Measurements from ENCODE around the gene IL4R. TPM values are rescaled to one million over a fixed set of nuclear protein-coding genes. Genes with fewer than 3 reads are reported as not detected.

Gene IL4R
- total and polyA plus RNA-seq, 2 of the 8 experiments (the other 6 are each of a cell fraction or from before 2014, with no cell fraction given): 29.1 to 29.4 TPM

DNA sequence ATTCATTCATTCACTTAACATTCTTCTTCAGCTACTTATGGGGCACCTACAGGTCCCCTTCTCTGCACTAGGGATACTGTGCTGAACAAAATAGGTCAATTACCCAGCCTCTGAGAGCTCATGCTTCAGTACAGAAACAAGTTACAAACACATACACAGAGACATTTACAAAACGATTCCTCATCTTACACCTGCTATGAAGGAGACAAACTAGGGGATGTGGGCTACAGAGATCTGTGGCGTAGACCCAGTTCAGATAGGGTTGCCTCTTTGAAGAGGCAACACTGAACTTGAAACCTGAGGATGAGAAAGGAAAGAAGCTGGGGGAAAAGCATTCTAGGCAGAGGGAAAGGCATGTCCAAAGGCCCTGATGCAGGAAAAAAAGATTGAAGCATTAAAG lies 93.4 kb downstream of the IL4R start:
- H3K56ac ChIP-seq (replicated peaks; ENCODE audit: insufficient read length, low read depth, low read length): no peak overlapping the region
- H2BK20ac ChIP-seq (ENCODE audit: low read length): 0 out of 2 replicates have a peak overlapping the region, but pooled peaks have one; percentile 43
- H3K27me3 ChIP-seq (replicated peaks in 1 of 4; ENCODE audit: control insufficient read depth in 3 of 4, extremely low read depth in 1 of 4, insufficient read depth in 3 of 4, low read length in 3 of 4): no peaks in the 10 kb centered on the region
- TF ChIP-seq KDM1A (IDR thresholded peaks at IDR 0.05; ENCODE audit: borderline replicate concordance, low read length) (no peak), TAF7 (optimal IDR thresholded peaks at IDR 0.05; ENCODE audit: borderline replicate concordance, low read depth, low read length) (no peak), CHD2 (IDR thresholded peaks at IDR 0.05; ENCODE audit: low read length) (no peak), GTF2F1 (IDR thresholded peaks at IDR 0.05; ENCODE audit: borderline replicate concordance, low read depth, low read length) (no peak), CBX5 (IDR thresholded peaks at IDR 0.05; ENCODE audit: low read depth, low read length) (no peak), RFX5 (IDR thresholded peaks at IDR 0.05; ENCODE audit: borderline replicate concordance, low read depth, low read length) (no peak), EGR1 (IDR thresholded peaks at IDR 0.05; ENCODE audit: borderline replicate concordance, low read depth, low read length) (no peak), CBX8 (IDR thresholded peaks at IDR 0.05; ENCODE audit: borderline replicate concordance, low read depth, low read length) (no peak), POLR2A (IDR thresholded peaks at IDR 0.05; ENCODE audit: control extremely low read depth in 1 of 2, low read depth in 2 of 2, low read length in 2 of 2) (no peak), HDAC2 (IDR thresholded peaks at IDR 0.05; ENCODE audit: borderline replicate concordance in 1 of 2, low read depth in 2 of 2, low read length in 2 of 2) (no peak)
- TF ChIP-seq, protein P1, sequence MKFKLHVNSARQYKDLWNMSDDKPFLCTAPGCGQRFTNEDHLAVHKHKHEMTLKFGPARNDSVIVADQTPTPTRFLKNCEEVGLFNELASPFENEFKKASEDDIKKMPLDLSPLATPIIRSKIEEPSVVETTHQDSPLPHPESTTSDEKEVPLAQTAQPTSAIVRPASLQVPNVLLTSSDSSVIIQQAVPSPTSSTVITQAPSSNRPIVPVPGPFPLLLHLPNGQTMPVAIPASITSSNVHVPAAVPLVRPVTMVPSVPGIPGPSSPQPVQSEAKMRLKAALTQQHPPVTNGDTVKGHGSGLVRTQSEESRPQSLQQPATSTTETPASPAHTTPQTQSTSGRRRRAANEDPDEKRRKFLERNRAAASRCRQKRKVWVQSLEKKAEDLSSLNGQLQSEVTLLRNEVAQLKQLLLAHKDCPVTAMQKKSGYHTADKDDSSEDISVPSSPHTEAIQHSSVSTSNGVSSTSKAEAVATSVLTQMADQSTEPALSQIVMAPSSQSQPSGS (IDR thresholded peaks at IDR 0.05; ENCODE audit: low read length): no peak
- H2BK12ac ChIP-seq (ENCODE audit: low read depth, low read length): no peak overlapping the region
- 80% methylated on average over 2 of the region's 2 CpGs; no CpG with 5 or more reads in 1 of the 2 experiments for WGBS, 2 experiments (ENCODE audit: extremely low coverage in 1 of 2, insufficient coverage in 1 of 2, insufficient read length in 1 of 2, insufficient replicate concordance in 2 of 2, low coverage in 1 of 2, low lambda C conversion rate in 2 of 2, missing lambda C conversion rate in 1 of 2)
- ChIA-PET POLR2A (ENCODE audit: partially characterized antibody) (no interaction called here), CTCF (ENCODE audit: partially characterized antibody) (interaction anchor here (0.6 to 1.2 kb wide), 3 partner anchors 28 to 39 kb away, joined by 3 read pairs; no protein-coding TSS in a partner anchor)
- H3K23me2 ChIP-seq (ENCODE audit: low read depth, low read length): no peaks in the 10 kb centered on the region
- H4K5ac ChIP-seq (ENCODE audit: insufficient read length, low read depth, low read length): no peak overlapping the region
- FAIRE-seq (no peak), DNase-seq (ENCODE audit: low read depth in 1 of 2, low spot score in 2 of 2) (no peak)
- H2AFZ ChIP-seq (ENCODE audit: low read length): no peak overlapping the region
- H2BK5ac ChIP-seq (ENCODE audit: low read depth, low read length): no peak overlapping the region
- no peak overlapping the region for H4K8ac ChIP-seq (ENCODE audit: extremely low read depth, insufficient read depth, low read length)
- H3K9ac ChIP-seq (replicated peaks in 1 of 4; ENCODE audit: extremely low read depth in 1 of 4, low read depth in 3 of 4, low read length in 3 of 4): no peak overlapping the region
- H3K18ac ChIP-seq (ENCODE audit: extremely low read depth, low read length): no peak overlapping the region
- no peaks in the 10 kb centered on the region for H3K79me2 ChIP-seq (ENCODE audit: control insufficient read depth in 1 of 2, insufficient read depth in 2 of 2, low read length in 2 of 2)
- H2BK120ac ChIP-seq (replicated peaks; ENCODE audit: low read depth, low read length): no peak overlapping the region
- H3K4ac ChIP-seq (replicated peaks; ENCODE audit: insufficient read length, low read depth, low read length): no peak overlapping the region
- H3K4me1 ChIP-seq (replicated peaks in 1 of 4; ENCODE audit: control insufficient read depth in 3 of 4, insufficient read depth in 4 of 4, low read length in 3 of 4): peaks cover 0 to 6% (median 4%) of the 10 kb centered on the region in 4 experiments; a peak in 3 of 7 replicates
- H3K4me3 ChIP-seq (ENCODE audit: extremely low read depth in 1 of 4, insufficient read depth in 2 of 4, low read depth in 3 of 4, low read length in 4 of 4): no peak overlapping the region
- H3K36me3 ChIP-seq (ENCODE audit: control insufficient read depth in 2 of 4, insufficient read depth in 4 of 4, low read length in 3 of 4): no peaks in the 10 kb centered on the region
- no peak overlapping the region for H2BK15ac ChIP-seq (ENCODE audit: low read length)
- H3K9me3 ChIP-seq (ENCODE audit: insufficient read depth in 2 of 2, low read depth in 1 of 2, low read length in 1 of 2): no peaks in the 10 kb centered on the region
- H3K79me1 ChIP-seq (ENCODE audit: low read depth, low read length): no peaks in the 10 kb centered on the region
- H3K27ac ChIP-seq (ENCODE audit: low read depth, low read length): no peak overlapping the region
- H3K23ac ChIP-seq (ENCODE audit: insufficient read length): no peak overlapping the region
- no peak overlapping the region for H2AK5ac ChIP-seq (ENCODE audit: low read depth, low read length)
- H3K14ac ChIP-seq (ENCODE audit: insufficient read length): no peak overlapping the region
- H4K91ac ChIP-seq (replicated peaks; ENCODE audit: insufficient read length, low read length): no peak overlapping the region
- H4K20me1 ChIP-seq (replicated peaks in 1 of 2; ENCODE audit: control insufficient read depth in 1 of 2, insufficient read depth in 2 of 2, low read length in 2 of 2): no peaks in the 10 kb centered on the region
- no peak overlapping the region for H3K4me2 ChIP-seq (ENCODE audit: insufficient read depth in 1 of 2, low read depth in 2 of 2, low read length in 2 of 2)

All from H1 (cell line).